Measurements from ENCODE around the gene ARHGAP30.

DNA sequence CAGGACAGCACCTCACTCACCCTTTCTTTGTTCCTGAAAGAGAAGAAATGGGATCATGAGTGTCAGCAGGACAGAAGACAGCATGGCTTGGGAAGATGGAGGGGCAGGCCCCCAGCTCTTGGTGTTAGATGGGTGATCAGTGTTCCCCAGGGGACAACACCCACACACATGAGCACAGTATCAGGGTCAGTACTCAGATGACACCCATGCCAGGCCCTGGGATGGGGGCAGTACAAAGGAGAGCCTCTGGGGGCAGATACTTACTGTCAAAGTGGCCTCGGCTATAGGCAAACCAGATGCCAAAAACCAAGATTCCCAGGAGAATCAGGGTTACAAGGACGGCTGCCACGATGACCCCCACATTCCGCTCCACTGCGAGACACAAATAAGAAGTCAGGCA is 70.3 kb downstream of the ARHGAP30 start:
- TF ChIP-seq GATA3 (IDR thresholded peaks at IDR 0.05; ENCODE audit: low read depth, low read length) (no peak), GATA2 (IDR thresholded peaks at IDR 0.05; ENCODE audit: low read depth, low read length) (no peak)
